Measurements from ENCODE around the gene ALKAL2. TPM values are rescaled to one million over a fixed set of nuclear protein-coding genes. Genes with fewer than 3 reads are reported as not detected.
A peak's percentile ranks its signal among the peaks of the same experiment; 100 is the strongest.

Gene ALKAL2
- total and polyA plus RNA-seq, 2 experiments from 2014 or later: 2.9 to 27.5 TPM

DNA sequence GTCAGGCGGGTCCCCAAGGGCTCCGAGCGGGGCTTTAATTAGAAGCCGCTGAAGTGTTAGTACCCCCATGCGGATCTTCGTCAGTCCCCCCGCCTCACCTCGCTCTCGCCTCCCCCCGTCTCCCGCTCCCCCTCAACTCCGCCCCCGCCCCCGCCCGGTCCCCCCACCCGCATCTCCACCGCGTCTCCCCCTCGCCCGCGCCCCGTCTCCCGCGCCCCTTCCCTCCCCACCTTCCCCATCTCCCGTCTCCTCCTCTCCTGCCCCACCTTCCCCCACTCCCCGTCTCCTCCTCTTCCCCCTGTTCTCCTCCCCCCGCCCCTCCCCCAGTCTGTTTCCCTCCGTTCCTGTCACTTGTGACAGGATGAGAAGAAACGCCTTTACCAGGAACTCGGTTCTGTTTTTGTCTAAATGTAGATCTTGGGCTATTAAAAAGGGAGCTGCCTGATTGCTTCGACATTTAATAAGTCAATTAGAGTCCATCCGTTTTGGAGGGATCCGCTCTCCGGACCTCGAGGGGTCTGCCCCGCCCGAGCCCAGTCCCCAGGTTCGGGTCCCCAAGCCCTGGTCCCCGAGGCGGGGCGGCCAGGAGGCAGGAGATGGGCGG lies 969 bp upstream of the ALKAL2 start:
- Histone ChIP-seq H3K4me2 (peak overlapping the region; percentile 91), H3K9me2 (replicated peaks; ENCODE audit: insufficient read depth) (no peaks in the 10 kb centered on the region), H3K4me3 (peak overlapping the region; percentile 58), H3K4me1 (ENCODE audit: insufficient read depth) (peaks cover 9% of the 10 kb centered on the region), H3K36me3 (replicated peaks; ENCODE audit: insufficient read depth, low read depth) (no peaks in the 10 kb centered on the region), H2AFZ (peak overlapping the region; percentile 52), H3K79me2 (no peaks in the 10 kb centered on the region), H4K20me1 (ENCODE audit: insufficient read depth, poor library complexity, severe bottlenecking) (peaks cover 16% of the 10 kb centered on the region), H3K27ac (no peak overlapping the region), H3K27me3 (peaks cover 61% of the 10 kb centered on the region), H3K9me3 (ENCODE audit: low read depth) (no peaks in the 10 kb centered on the region)
- TF ChIP-seq EZH2 (IDR thresholded peaks at IDR 0.05; ENCODE audit: borderline replicate concordance) (no peak), EZH2phosphoT487 (IDR thresholded peaks at IDR 0.05; ENCODE audit: low read depth, severe bottlenecking, unreplicated experiment) (peak; percentile 60)
- DNase-seq (ENCODE audit: low spot score): peak; percentile 23
- 8% methylated on average over 14 of the region's 42 CpGs for WGBS (ENCODE audit: low lambda C conversion rate, missing lambda C conversion rate)

DNA sequence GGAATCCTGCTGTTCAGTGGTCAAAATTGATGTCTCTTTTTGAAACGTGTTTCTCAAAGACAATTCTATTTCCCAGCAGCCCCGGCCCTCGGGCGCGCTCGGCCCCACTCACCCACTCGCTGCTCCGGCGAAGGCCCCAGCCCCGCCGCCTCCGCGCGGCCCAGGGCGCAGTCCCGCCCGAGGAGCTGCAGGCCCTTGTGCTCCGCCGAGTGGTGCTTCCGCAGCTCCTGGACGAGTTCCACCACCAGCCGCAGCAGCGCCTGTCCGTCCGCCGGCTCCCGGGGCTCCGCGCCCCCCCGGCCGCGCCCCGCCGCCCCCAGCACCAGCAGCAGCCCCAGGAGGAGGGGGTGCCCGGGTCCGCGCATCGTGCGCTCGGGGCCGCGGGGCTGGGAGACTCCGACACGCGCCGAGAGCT lies 413 bp downstream of the ALKAL2 start:
- H3K9me2 ChIP-seq (replicated peaks; ENCODE audit: insufficient read depth): no peaks in the 10 kb centered on the region
- no peak overlapping the region for H3K27ac ChIP-seq
- peak overlapping the region; percentile 58 for H3K4me3 ChIP-seq
- TF ChIP-seq EZH2 (IDR thresholded peaks at IDR 0.05; ENCODE audit: borderline replicate concordance): no peak
- TF ChIP-seq EZH2phosphoT487 (IDR thresholded peaks at IDR 0.05; ENCODE audit: low read depth, severe bottlenecking, unreplicated experiment): no peak
- TF ChIP-seq, protein P1, sequence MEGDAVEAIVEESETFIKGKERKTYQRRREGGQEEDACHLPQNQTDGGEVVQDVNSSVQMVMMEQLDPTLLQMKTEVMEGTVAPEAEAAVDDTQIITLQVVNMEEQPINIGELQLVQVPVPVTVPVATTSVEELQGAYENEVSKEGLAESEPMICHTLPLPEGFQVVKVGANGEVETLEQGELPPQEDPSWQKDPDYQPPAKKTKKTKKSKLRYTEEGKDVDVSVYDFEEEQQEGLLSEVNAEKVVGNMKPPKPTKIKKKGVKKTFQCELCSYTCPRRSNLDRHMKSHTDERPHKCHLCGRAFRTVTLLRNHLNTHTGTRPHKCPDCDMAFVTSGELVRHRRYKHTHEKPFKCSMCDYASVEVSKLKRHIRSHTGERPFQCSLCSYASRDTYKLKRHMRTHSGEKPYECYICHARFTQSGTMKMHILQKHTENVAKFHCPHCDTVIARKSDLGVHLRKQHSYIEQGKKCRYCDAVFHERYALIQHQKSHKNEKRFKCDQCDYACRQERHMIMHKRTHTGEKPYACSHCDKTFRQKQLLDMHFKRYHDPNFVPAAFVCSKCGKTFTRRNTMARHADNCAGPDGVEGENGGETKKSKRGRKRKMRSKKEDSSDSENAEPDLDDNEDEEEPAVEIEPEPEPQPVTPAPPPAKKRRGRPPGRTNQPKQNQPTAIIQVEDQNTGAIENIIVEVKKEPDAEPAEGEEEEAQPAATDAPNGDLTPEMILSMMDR (IDR thresholded peaks at IDR 0.05; ENCODE audit: poor library complexity): no peak
- H2AFZ ChIP-seq: peak overlapping the region; percentile 66
- H3K4me1 ChIP-seq (ENCODE audit: insufficient read depth): peaks cover 9% of the 10 kb centered on the region
- H3K4me2 ChIP-seq: peak overlapping the region; percentile 91
- no peaks in the 10 kb centered on the region for H3K36me3 ChIP-seq (replicated peaks; ENCODE audit: insufficient read depth, low read depth)
- H3K27me3 ChIP-seq: peaks cover 58% of the 10 kb centered on the region
- under 1% methylated on average over 27 of the region's 46 CpGs for WGBS (ENCODE audit: low lambda C conversion rate, missing lambda C conversion rate)
- no peaks in the 10 kb centered on the region for H3K9me3 ChIP-seq (ENCODE audit: low read depth)
- H4K20me1 ChIP-seq (ENCODE audit: insufficient read depth, poor library complexity, severe bottlenecking): peaks cover 16% of the 10 kb centered on the region
- peak; percentile 59 for DNase-seq (ENCODE audit: low spot score)
- H3K79me2 ChIP-seq: no peaks in the 10 kb centered on the region

DNA sequence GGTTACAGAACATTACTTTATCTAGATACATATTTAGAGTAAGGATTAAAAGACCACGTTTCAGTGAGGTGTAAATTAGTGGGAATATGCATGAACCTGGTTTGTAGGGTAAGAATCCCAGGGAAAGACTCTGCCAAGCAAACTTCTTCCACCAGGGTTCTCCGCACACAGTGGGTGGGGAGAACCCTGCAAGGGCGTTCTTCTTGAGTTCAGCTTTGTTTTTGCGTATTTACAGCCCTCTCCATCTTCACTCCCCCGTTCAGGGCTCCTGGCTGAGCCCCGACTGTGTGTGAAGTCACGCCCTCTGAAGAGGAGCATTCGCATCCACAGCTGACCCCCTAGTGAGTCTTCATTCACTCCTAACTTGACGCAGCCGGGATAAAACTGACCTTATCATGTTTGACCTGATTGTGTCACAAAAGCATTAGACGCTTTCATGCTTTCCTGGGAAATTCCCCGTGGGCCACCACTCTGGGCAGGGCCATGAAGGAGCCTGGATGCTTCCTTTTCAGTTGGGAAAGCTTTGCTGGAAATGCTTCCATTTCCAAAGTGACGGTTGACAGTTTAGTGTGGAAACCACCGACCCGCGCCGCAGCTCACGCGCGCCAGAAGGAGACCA lies 1.0 kb downstream of the ALKAL2 start:
- H3K4me2 ChIP-seq: peak overlapping the region; percentile 91
- no peaks in the 10 kb centered on the region for H3K36me3 ChIP-seq (replicated peaks; ENCODE audit: insufficient read depth, low read depth)
- no peak overlapping the region for H3K27ac ChIP-seq
- H2AFZ ChIP-seq: no peak overlapping the region
- H3K27me3 ChIP-seq: peaks cover 52% of the 10 kb centered on the region
- H3K4me3 ChIP-seq: peak overlapping the region; percentile 58
- WGBS (ENCODE audit: low lambda C conversion rate, missing lambda C conversion rate): 10% methylated on average over 20 of the region's 20 CpGs
- H3K9me3 ChIP-seq (ENCODE audit: low read depth): no peaks in the 10 kb centered on the region
- TF ChIP-seq EZH2phosphoT487 (IDR thresholded peaks at IDR 0.05; ENCODE audit: low read depth, severe bottlenecking, unreplicated experiment) (no peak), EZH2 (IDR thresholded peaks at IDR 0.05; ENCODE audit: borderline replicate concordance) (no peak)
- TF ChIP-seq, protein P1 (IDR thresholded peaks at IDR 0.05; ENCODE audit: poor library complexity): no peak
- H4K20me1 ChIP-seq (ENCODE audit: insufficient read depth, poor library complexity, severe bottlenecking): peaks cover 16% of the 10 kb centered on the region
- DNase-seq (ENCODE audit: low spot score): peak; percentile 16
- H3K79me2 ChIP-seq: no peaks in the 10 kb centered on the region
- no peaks in the 10 kb centered on the region for H3K9me2 ChIP-seq (replicated peaks; ENCODE audit: insufficient read depth)
- peaks cover 9% of the 10 kb centered on the region for H3K4me1 ChIP-seq (ENCODE audit: insufficient read depth)

DNA sequence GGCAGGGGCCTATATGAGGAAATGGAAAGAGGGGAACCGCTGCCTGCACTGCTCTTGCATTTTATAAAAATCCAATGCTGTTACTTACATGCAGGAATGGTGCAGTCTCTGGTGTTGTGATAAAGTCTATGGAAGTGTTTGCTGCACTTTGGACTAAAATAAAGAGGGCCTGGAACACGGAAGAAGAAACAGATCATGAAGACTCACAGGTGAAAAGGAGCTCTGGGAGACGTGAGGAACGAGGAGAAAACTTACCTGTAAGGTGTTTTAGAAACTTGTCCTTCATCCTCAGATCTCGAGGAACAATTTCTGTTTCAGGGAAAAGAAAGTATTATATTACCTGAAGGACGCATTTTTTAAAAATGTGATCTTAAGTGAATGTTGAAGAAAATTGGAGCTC lies 1.9 kb downstream of the ALKAL2 start:
- peaks cover 44% of the 10 kb centered on the region for H3K27me3 ChIP-seq
- no peak overlapping the region for H3K4me3 ChIP-seq
- no peak overlapping the region for H3K27ac ChIP-seq
- H2AFZ ChIP-seq: no peak overlapping the region
- H4K20me1 ChIP-seq (ENCODE audit: insufficient read depth, poor library complexity, severe bottlenecking): peaks cover 16% of the 10 kb centered on the region
- WGBS (ENCODE audit: low lambda C conversion rate, missing lambda C conversion rate): 75% methylated on average over 6 of the region's 6 CpGs
- DNase-seq (ENCODE audit: low spot score): no peak
- no peaks in the 10 kb centered on the region for H3K9me2 ChIP-seq (replicated peaks; ENCODE audit: insufficient read depth)
- peaks cover 9% of the 10 kb centered on the region for H3K4me1 ChIP-seq (ENCODE audit: insufficient read depth)
- H3K4me2 ChIP-seq: peak overlapping the region; percentile 91
- H3K36me3 ChIP-seq (replicated peaks; ENCODE audit: insufficient read depth, low read depth): no peaks in the 10 kb centered on the region
- no peaks in the 10 kb centered on the region for H3K79me2 ChIP-seq
- no peak for TF ChIP-seq EZH2phosphoT487 (IDR thresholded peaks at IDR 0.05; ENCODE audit: low read depth, severe bottlenecking, unreplicated experiment)
- TF ChIP-seq, protein P1 (IDR thresholded peaks at IDR 0.05; ENCODE audit: poor library complexity): no peak
- no peak for TF ChIP-seq EZH2 (IDR thresholded peaks at IDR 0.05; ENCODE audit: borderline replicate concordance)
- H3K9me3 ChIP-seq (ENCODE audit: low read depth): no peaks in the 10 kb centered on the region
